Measurements from ENCODE around the gene NCOA7. TPM values are rescaled to one million over a fixed set of nuclear protein-coding genes. Genes with fewer than 3 reads are reported as not detected.
"Not testable (repeated sequence)": the region's sequence is repeated elsewhere in the genome, so short reads cannot be mapped to it uniquely, and the experiment has no call there.

NCOA7 gene
- total RNA-seq, 2 donors from 2014 or later, result 26.5 to 30.0 TPM

- Histone ChIP-seq H3K27ac (peak overlapping the region; percentile 46 to 80 (median 62)), H3K4me3 (no peak overlapping the region), H3K36me3 (replicated peaks in 1 of 2; ENCODE audit: insufficient read depth in 1 of 2, low read depth in 2 of 2) (no peaks in the 10 kb centered on the region), H3K9me3 (no peaks in the 10 kb centered on the region), H3K27me3 (no peaks in the 10 kb centered on the region), H3K4me1 (peaks cover 26% of the 10 kb centered on the region)
- TF ChIP-seq POLR2A (IDR thresholded peaks at IDR 0.05) (peak in 2 of 3 donors; percentile 27 to 29), CTCF (IDR thresholded peaks at IDR 0.05) (peak in 4 of 7 experiments; percentile 15 to 33 (median 24))
- DNase-seq (peak in 3 of 4 donors; percentile 16 to 38 (median 21)), ATAC-seq (peak; percentile 89)
- intact Hi-C loops (cut with DNase I), result loop anchor here (10.0 kb wide), 1 partner anchor 55 kb away; the partner anchor contains the start of gene HINT3
- WGBS, 2 donors, result 10 to 12% methylated on average over 2 of the region's 2 CpGs
Observed at GRCh38 chr6:125899726-125900182, 109.0 kb downstream of the NCOA7 start.

GRCh38 chr6:125904871-125905270 lies 114.1 kb downstream of the NCOA7 start:
- no peak for ATAC-seq
- WGBS, 2 donors, result 78 to 86% methylated on average over 3 of the region's 3 CpGs
- Histone ChIP-seq H3K27ac (no peak overlapping the region), H3K27me3 (no peaks in the 10 kb centered on the region), H3K9me3 (no peaks in the 10 kb centered on the region), H3K4me1 (peaks cover 14% of the 10 kb centered on the region), H3K4me3 (no peak overlapping the region), H3K36me3 (replicated peaks in 1 of 2; ENCODE audit: insufficient read depth in 1 of 2, low read depth in 2 of 2) (no peaks in the 10 kb centered on the region)
- intact Hi-C loops (cut with DNase I), result loop anchor here (10.0 kb wide), 1 partner anchor 50 kb away; the partner anchor contains the start of gene HINT3
- TF ChIP-seq POLR2A (IDR thresholded peaks at IDR 0.05) (no peak), CTCF (IDR thresholded peaks at IDR 0.05) (no peak)
- no peak for DNase-seq

- no peaks in the 10 kb centered on the region for H3K36me3 ChIP-seq (replicated peaks in 1 of 2; ENCODE audit: insufficient read depth in 1 of 2, low read depth in 2 of 2)
- H3K27me3 ChIP-seq, result no peaks in the 10 kb centered on the region
- peaks cover 11% of the 10 kb centered on the region for H3K4me1 ChIP-seq
- WGBS, 2 donors, result 67 to 71% methylated on average over 5 of the region's 5 CpGs
- TF ChIP-seq POLR2A (IDR thresholded peaks at IDR 0.05) (no peak), CTCF (IDR thresholded peaks at IDR 0.05) (peak; percentile 37 to 75 (median 63))
- DNase-seq, result peak; percentile 45 to 62 (median 56)
- no peak overlapping the region for H3K4me3 ChIP-seq
- H3K27ac ChIP-seq, result no peak overlapping the region
- peak; percentile 73 for ATAC-seq
- H3K9me3 ChIP-seq, result no peaks in the 10 kb centered on the region
- intact Hi-C loops (cut with DNase I), result loop anchor here (10.0 kb wide), 1 partner anchor 48 kb away; the partner anchor contains the start of gene HINT3
Observed at GRCh38 chr6:125906158-125906998, 115.6 kb downstream of the NCOA7 start.

GRCh38 chr6:125910527-125910926 lies 119.8 kb downstream of the NCOA7 start:
- ATAC-seq, result no peak
- H3K36me3 ChIP-seq (replicated peaks in 1 of 2; ENCODE audit: insufficient read depth in 1 of 2, low read depth in 2 of 2), result no peaks in the 10 kb centered on the region
- WGBS, 2 donors, result 52 to 62% methylated on average over 3 of the region's 3 CpGs
- H3K9me3 ChIP-seq, result no peaks in the 10 kb centered on the region
- intact Hi-C loops (cut with DNase I), result no loop called here
- no peaks in the 10 kb centered on the region for H3K27me3 ChIP-seq
- H3K4me3 ChIP-seq, result no peak overlapping the region
- TF ChIP-seq POLR2A (IDR thresholded peaks at IDR 0.05) (no peak), CTCF (IDR thresholded peaks at IDR 0.05) (no peak)
- H3K4me1 ChIP-seq, result peaks cover 6% of the 10 kb centered on the region
- H3K27ac ChIP-seq, result peak overlapping the region in 1 of 4 donors; percentile 4
- no peak for DNase-seq

GRCh38 chr6:125911051-125911451 lies 120.3 kb downstream of the NCOA7 start:
- DNase-seq; H3K4me3 ChIP-seq; H3K9me3 ChIP-seq; ATAC-seq; H3K27ac ChIP-seq; H3K27me3 ChIP-seq; H3K36me3 ChIP-seq (replicated peaks in 1 of 2; ENCODE audit: insufficient read depth in 1 of 2, low read depth in 2 of 2); H3K4me1 ChIP-seq; intact Hi-C loops (cut with DNase I): not testable (repeated sequence)
- 54 to 70% methylated on average over 4 of the region's 4 CpGs for WGBS, 2 donors

GRCh38 chr6:125912430-125912829 lies 121.7 kb downstream of the NCOA7 start:
- ATAC-seq; H3K36me3 ChIP-seq (replicated peaks in 1 of 2; ENCODE audit: insufficient read depth in 1 of 2, low read depth in 2 of 2); H3K27me3 ChIP-seq; H3K9me3 ChIP-seq; H3K27ac ChIP-seq; H3K4me1 ChIP-seq; H3K4me3 ChIP-seq; intact Hi-C loops (cut with DNase I); DNase-seq: not testable (repeated sequence)
- WGBS, 2 donors, result 60 to 77% methylated on average over 2 of the region's 2 CpGs
